Stomach (tissue), 4 donors: ENCODE measurements around the gene RAC3.

ENCODE experiments used
- EP300 ChIP-seq: sonication (generic); formaldehyde crosslinking; IDR thresholded peaks from one replicate; pipeline ENCODE4 v1.6.1; 2017; ENCODE audit warnings: antibody characterized with exemption
- POLR2A ChIP-seq, 4 donors: fragments of 450-650 bp; IDR thresholded peaks; one replicate each; pipeline ENCODE4 v1.6.1; 2016; ENCODE audit warnings: antibody characterized with exemption in 4 of 4, control low read depth in 2 of 4, mild to moderate bottlenecking in 1 of 4, moderate library complexity in 1 of 4
- POLR2AphosphoS5 ChIP-seq, 3 donors: sonication (generic); formaldehyde crosslinking; IDR thresholded peaks; one replicate each; pipeline ENCODE4 v1.6.1; 2016; ENCODE audit warnings: antibody characterized with exemption in 3 of 3
- TF ChIP-seq, protein P1 (sequence below), 7 experiments: fragments of 450-650 bp in 4 of 7; fragments of 200-600 bp in 3 of 7; sonication (generic) in 3 of 7; IDR thresholded peaks; one replicate each; pipeline ENCODE4 v1.5.1; 2016 to 2019; ENCODE audit warnings: antibody characterized with exemption in 7 of 7, control low read depth in 2 of 7, mild to moderate bottlenecking in 1 of 7

DNA sequence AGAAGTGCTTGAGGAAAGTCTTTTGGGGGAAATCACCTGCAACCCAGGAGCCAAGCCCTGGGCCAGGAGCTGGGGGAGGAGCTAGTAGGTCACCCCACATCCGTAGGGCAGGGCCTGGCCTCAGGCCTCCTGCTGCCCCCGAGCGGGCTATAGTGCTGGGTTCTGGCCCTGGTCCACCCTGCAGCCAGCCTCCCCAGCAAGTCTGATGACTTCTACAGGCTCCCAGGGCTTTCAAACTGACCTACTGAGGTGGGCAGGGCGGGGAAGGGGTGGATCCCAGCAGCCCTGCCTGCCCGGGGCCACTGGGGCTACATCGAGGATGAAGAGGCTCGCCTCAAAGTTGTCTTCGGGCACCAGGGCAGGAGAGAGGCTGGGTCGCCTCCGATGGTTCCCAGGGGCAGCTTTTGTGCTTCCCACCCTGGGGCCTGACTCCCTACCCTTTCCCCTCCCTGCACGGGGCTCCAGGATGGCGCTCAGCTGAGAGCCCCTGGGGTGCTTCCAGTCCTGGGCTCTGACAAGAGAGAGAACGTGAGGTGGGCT lies 13.8 kb upstream of the RAC3 start:
- TF ChIP-seq, protein P1, sequence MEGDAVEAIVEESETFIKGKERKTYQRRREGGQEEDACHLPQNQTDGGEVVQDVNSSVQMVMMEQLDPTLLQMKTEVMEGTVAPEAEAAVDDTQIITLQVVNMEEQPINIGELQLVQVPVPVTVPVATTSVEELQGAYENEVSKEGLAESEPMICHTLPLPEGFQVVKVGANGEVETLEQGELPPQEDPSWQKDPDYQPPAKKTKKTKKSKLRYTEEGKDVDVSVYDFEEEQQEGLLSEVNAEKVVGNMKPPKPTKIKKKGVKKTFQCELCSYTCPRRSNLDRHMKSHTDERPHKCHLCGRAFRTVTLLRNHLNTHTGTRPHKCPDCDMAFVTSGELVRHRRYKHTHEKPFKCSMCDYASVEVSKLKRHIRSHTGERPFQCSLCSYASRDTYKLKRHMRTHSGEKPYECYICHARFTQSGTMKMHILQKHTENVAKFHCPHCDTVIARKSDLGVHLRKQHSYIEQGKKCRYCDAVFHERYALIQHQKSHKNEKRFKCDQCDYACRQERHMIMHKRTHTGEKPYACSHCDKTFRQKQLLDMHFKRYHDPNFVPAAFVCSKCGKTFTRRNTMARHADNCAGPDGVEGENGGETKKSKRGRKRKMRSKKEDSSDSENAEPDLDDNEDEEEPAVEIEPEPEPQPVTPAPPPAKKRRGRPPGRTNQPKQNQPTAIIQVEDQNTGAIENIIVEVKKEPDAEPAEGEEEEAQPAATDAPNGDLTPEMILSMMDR (IDR thresholded peaks at IDR 0.05), result no peak
- no peak for TF ChIP-seq POLR2A (IDR thresholded peaks at IDR 0.05)
- TF ChIP-seq EP300, result no peak
- no peak for TF ChIP-seq POLR2AphosphoS5 (IDR thresholded peaks at IDR 0.05)
